Duodenal mucosa (tissue), 2 donors: Measurements from ENCODE around the gene ZNF710.

ENCODE experiments used
- H3K27ac ChIP-seq: one replicate; pipeline ENCODE4 v1.7.0; 2013; ENCODE audit warnings: low read depth, low read length
- H3K27me3 ChIP-seq, 2 donors: one replicate each; pipeline ENCODE4 v1.7.0; 2013; ENCODE audit warnings: low read length in 2 of 2, control low read depth in 1 of 2; ENCODE audit not compliant: insufficient read depth in 2 of 2, control insufficient read depth in 1 of 2
- H3K36me3 ChIP-seq, 2 donors: one replicate each; pipeline ENCODE4 v1.7.0; 2013; ENCODE audit warnings: low read length in 2 of 2, control low read depth in 1 of 2; ENCODE audit not compliant: insufficient read depth in 2 of 2, control insufficient read depth in 1 of 2
- H3K4me1 ChIP-seq, 2 donors: one replicate each; pipeline ENCODE4 v1.7.0; 2013; ENCODE audit warnings: low read length in 2 of 2, control low read depth in 1 of 2; ENCODE audit not compliant: insufficient read depth in 2 of 2, control insufficient read depth in 1 of 2
- H3K4me3 ChIP-seq, 2 donors: one replicate each; pipeline ENCODE4 v1.7.0; 2013; ENCODE audit warnings: low read length in 2 of 2, low read depth in 1 of 2
- H3K9ac ChIP-seq, 2 donors: one replicate each; pipeline ENCODE4 v1.7.0; 2013; ENCODE audit warnings: low read length in 2 of 2, low read depth in 1 of 2
- H3K9me3 ChIP-seq, 2 donors: one replicate each; pipeline ENCODE4 v1.7.0; 2013; ENCODE audit warnings: low read length in 2 of 2, control low read depth in 1 of 2; ENCODE audit not compliant: control insufficient read depth in 1 of 2

Gene ZNF710

GRCh38 chr15:89991312-89991711 is 9.8 kb upstream of the ZNF710 start:
- H3K4me1 ChIP-seq, result no peaks in the 10 kb centered on the region
- H3K27me3 ChIP-seq, result no peaks in the 10 kb centered on the region
- H3K9ac ChIP-seq, result no peak overlapping the region
- no peak overlapping the region for H3K4me3 ChIP-seq
- no peak overlapping the region for H3K27ac ChIP-seq
- H3K36me3 ChIP-seq, result no peaks in the 10 kb centered on the region
- no peaks in the 10 kb centered on the region for H3K9me3 ChIP-seq

- no peaks in the 10 kb centered on the region for H3K9me3 ChIP-seq
- H3K27me3 ChIP-seq, result no peaks in the 10 kb centered on the region
- no peak overlapping the region for H3K27ac ChIP-seq
- no peak overlapping the region for H3K4me3 ChIP-seq
- H3K36me3 ChIP-seq, result no peaks in the 10 kb centered on the region
- no peak overlapping the region for H3K9ac ChIP-seq
- H3K4me1 ChIP-seq, result peaks cover 4% of the 10 kb centered on the region in 2 donors
Observed at GRCh38 chr15:89993349-89993748, 7.8 kb upstream of the ZNF710 start.

GRCh38 chr15:89997079-89997478 is 4.0 kb upstream of the ZNF710 start:
- Histone ChIP-seq H3K36me3 (no peaks in the 10 kb centered on the region), H3K4me1 (peaks cover 20 to 21% of the 10 kb centered on the region in 2 donors), H3K9me3 (no peaks in the 10 kb centered on the region), H3K27me3 (no peaks in the 10 kb centered on the region), H3K4me3 (no peak overlapping the region), H3K27ac (no peak overlapping the region), H3K9ac (no peak overlapping the region)

GRCh38 chr15:89998141-89998661 is 2.9 kb upstream of the ZNF710 start:
- H3K36me3 ChIP-seq, result no peaks in the 10 kb centered on the region
- H3K4me1 ChIP-seq, result peaks cover 20 to 25% of the 10 kb centered on the region in 2 donors
- H3K9ac ChIP-seq, result no peak overlapping the region
- no peaks in the 10 kb centered on the region for H3K27me3 ChIP-seq
- H3K9me3 ChIP-seq, result no peaks in the 10 kb centered on the region
- no peak overlapping the region for H3K4me3 ChIP-seq
- H3K27ac ChIP-seq, result no peak overlapping the region

- Histone ChIP-seq H3K4me1 (peaks cover 25 to 34% of the 10 kb centered on the region in 2 donors), H3K9me3 (no peaks in the 10 kb centered on the region), H3K4me3 (peak overlapping the region in 1 of 2 donors; percentile 74), H3K9ac (no peak overlapping the region), H3K27ac (no peak overlapping the region), H3K36me3 (no peaks in the 10 kb centered on the region), H3K27me3 (no peaks in the 10 kb centered on the region)
Observed at GRCh38 chr15:89998923-89999675, 2.0 kb upstream of the ZNF710 start.

- peak overlapping the region; percentile 67 to 80 for H3K9ac ChIP-seq
- H3K27ac ChIP-seq, result peak overlapping the region; percentile 79
- no peaks in the 10 kb centered on the region for H3K27me3 ChIP-seq
- no peaks in the 10 kb centered on the region for H3K36me3 ChIP-seq
- peaks cover 31 to 40% of the 10 kb centered on the region in 2 donors for H3K4me1 ChIP-seq
- H3K9me3 ChIP-seq, result no peaks in the 10 kb centered on the region
- H3K4me3 ChIP-seq, result peak overlapping the region; percentile 59 to 74
Observed at GRCh38 chr15:89999676-90000185, 1.4 kb upstream of the ZNF710 start.

- Histone ChIP-seq H3K9me3 (no peaks in the 10 kb centered on the region), H3K27ac (peak overlapping the region; percentile 79), H3K9ac (peak overlapping the region; percentile 67 to 80), H3K4me1 (peaks cover 37 to 45% of the 10 kb centered on the region in 2 donors), H3K36me3 (no peaks in the 10 kb centered on the region), H3K27me3 (no peaks in the 10 kb centered on the region), H3K4me3 (peak overlapping the region; percentile 59 to 74)
Observed at GRCh38 chr15:90000186-90001001, 730 bp upstream of the ZNF710 start.

- Histone ChIP-seq H3K4me3 (peak overlapping the region; percentile 74 to 83), H3K27ac (peak overlapping the region; percentile 77), H3K4me1 (peaks cover 50 to 58% of the 10 kb centered on the region in 2 donors), H3K9me3 (no peaks in the 10 kb centered on the region), H3K9ac (peak overlapping the region; percentile 23 to 83), H3K27me3 (no peaks in the 10 kb centered on the region), H3K36me3 (no peaks in the 10 kb centered on the region)
Observed at GRCh38 chr15:90001683-90002427, 731 bp downstream of the ZNF710 start.

GRCh38 chr15:90002428-90002844 is 1.3 kb downstream of the ZNF710 start:
- Histone ChIP-seq H3K36me3 (no peaks in the 10 kb centered on the region), H3K9me3 (no peaks in the 10 kb centered on the region), H3K9ac (peak overlapping the region; percentile 81 to 83), H3K27me3 (no peaks in the 10 kb centered on the region), H3K27ac (peak overlapping the region; percentile 25), H3K4me3 (peak overlapping the region; percentile 74 to 83), H3K4me1 (peaks cover 55 to 59% of the 10 kb centered on the region in 2 donors)
